HUES48 (cell line): ENCODE measurements around the gene SLC35F1.
"Not testable (repeated sequence)": the region's sequence is repeated elsewhere in the genome, so short reads cannot be mapped to it uniquely, and the experiment has no call there.

Experiments used
- H3K27ac ChIP-seq: one replicate; pipeline ENCODE4 v1.7.0; 2013; ENCODE audit warnings: low read depth, low read length, inconsistent platforms
- H3K27me3 ChIP-seq: 2 replicates; pipeline ENCODE4 v1.6.1; 2013; ENCODE audit warnings: mild to moderate bottlenecking, low read length; ENCODE audit not compliant: control insufficient read depth, insufficient read depth
- H3K36me3 ChIP-seq: 2 replicates; pipeline ENCODE4 v1.6.1; 2013; ENCODE audit warnings: low read length; ENCODE audit not compliant: control insufficient read depth, insufficient read depth
- H3K4me1 ChIP-seq: 2 replicates; pipeline ENCODE4 v1.6.1; 2013; ENCODE audit warnings: mild to moderate bottlenecking, low read length; ENCODE audit not compliant: control insufficient read depth, insufficient read depth
- H3K4me3 ChIP-seq: 2 replicates; pipeline ENCODE4 v1.5.1; 2013; ENCODE audit warnings: mild to moderate bottlenecking, low read depth, low read length
- H3K9ac ChIP-seq: 2 replicates; pipeline ENCODE4 v1.6.1; 2013; ENCODE audit warnings: mild to moderate bottlenecking, low read depth, low read length, moderate library complexity
- H3K9me3 ChIP-seq: 2 replicates; pipeline ENCODE4 v1.6.1; 2013; ENCODE audit warnings: low read length; ENCODE audit not compliant: control insufficient read depth, insufficient read depth

SLC35F1 gene

GRCh38 chr6:117990151-117990550, 83.1 kb downstream of the SLC35F1 start:
- H3K36me3 ChIP-seq, result no peaks in the 10 kb centered on the region
- no peaks in the 10 kb centered on the region for H3K9me3 ChIP-seq
- no peak overlapping the region for H3K27ac ChIP-seq
- H3K4me3 ChIP-seq, result no peak overlapping the region
- no peak overlapping the region for H3K9ac ChIP-seq
- H3K4me1 ChIP-seq, result no peaks in the 10 kb centered on the region
- no peaks in the 10 kb centered on the region for H3K27me3 ChIP-seq

GRCh38 chr6:117992856-117993255, 85.8 kb downstream of the SLC35F1 start:
- no peaks in the 10 kb centered on the region for H3K4me1 ChIP-seq
- no peak overlapping the region for H3K4me3 ChIP-seq
- H3K9me3 ChIP-seq, result no peaks in the 10 kb centered on the region; the same call in 1 of the 2 replicates
- no peaks in the 10 kb centered on the region for H3K27me3 ChIP-seq
- no peaks in the 10 kb centered on the region for H3K36me3 ChIP-seq
- H3K27ac ChIP-seq, result no peak overlapping the region
- no peak overlapping the region for H3K9ac ChIP-seq

DNA sequence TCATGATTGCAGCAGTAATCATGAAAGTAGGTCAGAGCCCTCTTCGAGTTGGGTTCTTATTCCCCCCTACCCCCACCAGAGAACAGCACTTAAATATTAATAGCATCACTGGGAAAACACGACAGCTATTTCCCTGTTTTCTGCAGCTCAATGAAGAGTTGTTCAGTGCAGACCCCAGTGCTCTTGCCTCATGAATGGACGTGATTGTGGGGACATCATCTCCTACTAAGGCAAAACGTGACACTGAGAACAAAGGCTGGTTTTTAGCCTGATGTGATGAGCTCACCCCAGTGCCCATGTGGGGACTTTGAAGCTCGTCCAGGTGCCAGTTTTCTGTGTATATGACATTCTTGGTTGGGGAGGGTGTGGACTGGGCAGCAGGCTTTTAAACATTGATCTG, 105.9 kb downstream of the SLC35F1 start:
- Histone ChIP-seq H3K9ac (no peak overlapping the region), H3K36me3 (no peaks in the 10 kb centered on the region), H3K27ac (no peak overlapping the region), H3K9me3 (0 out of 2 replicates have a peak, but pooled peaks cover 2% of the 10 kb centered on the region), H3K27me3 (no peaks in the 10 kb centered on the region), H3K4me3 (no peak overlapping the region), H3K4me1 (no peaks in the 10 kb centered on the region)

DNA sequence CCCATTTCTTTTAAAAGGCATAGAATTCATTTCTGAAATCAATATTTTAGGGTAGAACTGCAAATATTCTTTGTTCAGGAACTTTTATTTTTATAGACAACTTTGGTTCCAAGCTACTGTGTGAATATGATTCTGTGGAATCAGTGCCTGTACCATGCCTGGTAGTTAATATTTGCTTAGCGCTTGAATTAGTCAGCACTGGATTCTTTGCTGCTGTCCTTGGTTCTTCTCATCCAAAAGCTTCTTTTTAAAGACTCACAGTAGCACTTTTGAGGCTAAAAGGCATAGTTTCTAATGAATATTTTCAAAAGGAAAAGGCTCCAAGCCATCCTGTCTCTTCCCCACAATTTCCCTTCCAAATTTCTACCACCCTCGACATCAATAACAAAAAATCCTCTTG, 109.5 kb downstream of the SLC35F1 start:
- Histone ChIP-seq H3K27me3 (no peaks in the 10 kb centered on the region), H3K4me1 (no peaks in the 10 kb centered on the region), H3K36me3 (no peaks in the 10 kb centered on the region), H3K9me3 (no peaks in the 10 kb centered on the region), H3K9ac (no peak overlapping the region), H3K4me3 (no peak overlapping the region), H3K27ac (no peak overlapping the region)

GRCh38 chr6:118017301-118017848, 110.3 kb downstream of the SLC35F1 start:
- H3K4me3 ChIP-seq, result no peak overlapping the region
- no peaks in the 10 kb centered on the region for H3K27me3 ChIP-seq
- H3K36me3 ChIP-seq, result no peaks in the 10 kb centered on the region
- no peak overlapping the region for H3K9ac ChIP-seq
- no peak overlapping the region for H3K27ac ChIP-seq
- H3K9me3 ChIP-seq, result no peaks in the 10 kb centered on the region
- H3K4me1 ChIP-seq, result no peaks in the 10 kb centered on the region

- no peaks in the 10 kb centered on the region for H3K27me3 ChIP-seq
- H3K9ac ChIP-seq, result no peak overlapping the region
- H3K36me3 ChIP-seq, result no peaks in the 10 kb centered on the region
- H3K27ac ChIP-seq, result no peak overlapping the region
- no peak overlapping the region for H3K4me3 ChIP-seq
- H3K9me3 ChIP-seq, result no peaks in the 10 kb centered on the region
- no peaks in the 10 kb centered on the region for H3K4me1 ChIP-seq
These were observed 116.7 kb downstream of the SLC35F1 start for GRCh38 chr6:118023771-118024170.

- Histone ChIP-seq H3K27me3 (no peaks in the 10 kb centered on the region), H3K9me3 (no peaks in the 10 kb centered on the region), H3K9ac (no peak overlapping the region), H3K27ac (no peak overlapping the region), H3K4me3 (no peak overlapping the region), H3K36me3 (no peaks in the 10 kb centered on the region), H3K4me1 (0 out of 2 replicates have a peak, but pooled peaks cover 7% of the 10 kb centered on the region)
These were observed 122.9 kb downstream of the SLC35F1 start for GRCh38 chr6:118029967-118030366.

DNA sequence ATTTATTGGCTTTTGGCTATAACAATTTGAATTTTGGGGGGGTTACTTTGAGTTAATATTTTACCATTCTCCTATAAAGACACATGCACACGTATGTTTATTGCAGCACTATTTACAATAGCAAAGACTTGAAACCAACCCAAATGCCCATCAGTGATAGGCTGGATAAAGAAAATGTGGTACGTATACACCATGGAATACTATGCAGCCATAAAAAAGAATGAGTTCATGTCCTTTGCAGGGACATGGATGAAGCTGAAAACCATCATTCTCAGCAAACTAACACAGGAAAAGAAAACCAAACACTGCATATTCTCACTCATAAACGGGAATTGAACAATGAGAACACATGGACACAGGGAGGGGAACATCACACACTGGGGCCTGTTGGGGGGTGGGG, 130.4 kb downstream of the SLC35F1 start:
- H3K27me3 ChIP-seq, H3K4me3 ChIP-seq, H3K9me3 ChIP-seq, H3K27ac ChIP-seq, H3K36me3 ChIP-seq, H3K4me1 ChIP-seq, H3K9ac ChIP-seq: not testable (repeated sequence)

DNA sequence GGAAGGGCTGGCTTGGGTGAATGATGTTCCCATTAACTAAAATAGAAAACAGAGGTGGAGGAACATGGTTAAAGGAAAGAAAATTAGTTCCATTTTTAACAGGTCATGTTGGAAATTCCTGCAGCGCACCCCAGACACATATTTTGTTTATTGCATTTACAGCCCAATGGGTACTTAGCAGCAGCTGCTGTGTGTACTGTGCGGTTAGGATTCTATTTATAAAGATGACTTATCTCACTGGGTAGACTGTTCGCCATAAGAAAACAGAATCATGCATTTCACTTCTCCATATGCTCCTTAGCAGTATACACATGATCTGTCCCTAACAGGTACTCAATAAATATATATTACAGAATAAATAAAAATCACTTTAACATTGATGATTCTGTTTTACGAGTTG, 135.8 kb downstream of the SLC35F1 start:
- Histone ChIP-seq H3K36me3 (no peaks in the 10 kb centered on the region), H3K9ac (no peak overlapping the region), H3K4me3 (no peak overlapping the region), H3K4me1 (no peaks in the 10 kb centered on the region), H3K9me3 (no peaks in the 10 kb centered on the region), H3K27me3 (no peaks in the 10 kb centered on the region), H3K27ac (no peak overlapping the region)

GRCh38 chr6:118044275-118044674, 137.2 kb downstream of the SLC35F1 start:
- no peaks in the 10 kb centered on the region for H3K27me3 ChIP-seq
- H3K36me3 ChIP-seq, result no peaks in the 10 kb centered on the region
- no peak overlapping the region for H3K4me3 ChIP-seq
- H3K9me3 ChIP-seq, result no peaks in the 10 kb centered on the region
- H3K4me1 ChIP-seq, result no peaks in the 10 kb centered on the region
- H3K9ac ChIP-seq, result no peak overlapping the region
- no peak overlapping the region for H3K27ac ChIP-seq

DNA sequence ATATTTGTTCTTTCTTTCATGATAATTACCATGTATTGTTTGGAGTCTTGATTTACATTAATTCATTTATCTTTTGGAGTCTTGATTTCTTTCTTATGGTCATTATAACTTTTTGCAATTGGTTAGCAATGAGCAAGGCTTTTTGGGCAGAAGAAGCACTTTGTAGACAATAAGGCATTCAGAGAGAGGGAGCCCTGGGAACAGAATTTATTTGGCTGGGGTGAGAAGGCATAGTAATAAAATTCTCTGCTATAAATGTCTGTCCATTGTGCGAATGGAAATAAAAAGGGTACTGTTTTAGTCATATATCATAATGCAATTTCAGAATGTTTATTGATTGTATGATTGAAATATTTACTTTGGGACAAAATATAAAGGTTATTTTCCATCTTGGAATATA, 147.0 kb downstream of the SLC35F1 start:
- no peaks in the 10 kb centered on the region for H3K27me3 ChIP-seq
- H3K4me1 ChIP-seq, result no peaks in the 10 kb centered on the region
- no peak overlapping the region for H3K4me3 ChIP-seq
- no peaks in the 10 kb centered on the region for H3K9me3 ChIP-seq
- no peaks in the 10 kb centered on the region for H3K36me3 ChIP-seq
- no peak overlapping the region for H3K9ac ChIP-seq
- H3K27ac ChIP-seq, result no peak overlapping the region

DNA sequence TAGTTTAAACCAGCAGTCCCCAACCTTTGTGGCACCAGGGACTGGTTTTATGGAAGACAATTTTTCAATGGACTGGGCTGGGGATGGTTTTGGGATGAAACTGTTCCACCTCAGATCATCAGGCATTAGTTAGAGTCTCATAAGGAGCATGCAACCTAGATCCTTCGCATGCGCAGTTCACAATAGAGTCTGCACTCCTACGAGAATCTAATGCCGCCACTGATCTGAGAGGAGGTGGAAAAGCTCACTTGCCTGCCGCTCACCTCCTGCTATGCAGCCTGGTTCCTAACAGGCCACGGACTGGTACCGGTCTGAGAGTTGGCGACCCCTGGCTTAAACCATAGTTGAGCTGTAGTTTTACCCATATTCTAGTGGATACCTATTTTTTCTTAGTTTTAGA, 154.6 kb downstream of the SLC35F1 start:
- Histone ChIP-seq H3K27ac (no peak overlapping the region), H3K36me3 (no peaks in the 10 kb centered on the region), H3K4me1 (no peaks in the 10 kb centered on the region), H3K27me3 (no peaks in the 10 kb centered on the region), H3K9me3 (0 out of 2 replicates have a peak, but pooled peaks cover 2% of the 10 kb centered on the region), H3K4me3 (no peak overlapping the region), H3K9ac (no peak overlapping the region)
